ENCODE measurements around the gene ARHGEF4. TPM values are rescaled to one million over a fixed set of nuclear protein-coding genes. Genes with fewer than 3 reads are reported as not detected.

The ARHGEF4 gene
- total and polyA plus RNA-seq, 10 of the 15 experiments (the other 5 are each of a cell fraction or from before 2014, with no cell fraction given) = 0.02 to 0.24 (median 0.16) TPM; not detected in 6

- no peak for TF ChIP-seq IKZF2 (IDR thresholded peaks at IDR 0.05)
- no peak for TF ChIP-seq SRF (IDR thresholded peaks at IDR 0.05; ENCODE audit: low read depth in 2 of 2, low read length in 2 of 2)
- TF ChIP-seq WRNIP1 (IDR thresholded peaks at IDR 0.05; ENCODE audit: borderline replicate concordance, low read depth, low read length) = no peak
- TF ChIP-seq BMI1 (IDR thresholded peaks at IDR 0.05; ENCODE audit: borderline replicate concordance) = no peak
- TF ChIP-seq PML (IDR thresholded peaks at IDR 0.05; ENCODE audit: low read length) = peak; percentile 93
- peak; percentile 44 for TF ChIP-seq SIX5 (IDR thresholded peaks at IDR 0.05; ENCODE audit: low read depth, low read length, severe bottlenecking)
- TF ChIP-seq, protein P1, sequence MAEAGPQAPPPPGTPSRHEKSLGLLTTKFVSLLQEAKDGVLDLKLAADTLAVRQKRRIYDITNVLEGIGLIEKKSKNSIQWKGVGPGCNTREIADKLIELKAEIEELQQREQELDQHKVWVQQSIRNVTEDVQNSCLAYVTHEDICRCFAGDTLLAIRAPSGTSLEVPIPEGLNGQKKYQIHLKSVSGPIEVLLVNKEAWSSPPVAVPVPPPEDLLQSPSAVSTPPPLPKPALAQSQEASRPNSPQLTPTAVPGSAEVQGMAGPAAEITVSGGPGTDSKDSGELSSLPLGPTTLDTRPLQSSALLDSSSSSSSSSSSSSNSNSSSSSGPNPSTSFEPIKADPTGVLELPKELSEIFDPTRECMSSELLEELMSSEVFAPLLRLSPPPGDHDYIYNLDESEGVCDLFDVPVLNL (IDR thresholded peaks at IDR 0.05; ENCODE audit: low read depth, low read length) = no peak
- TF ChIP-seq DPF2 (IDR thresholded peaks at IDR 0.05) = peak; percentile 95
- TF ChIP-seq HDAC6 (IDR thresholded peaks at IDR 0.05; ENCODE audit: unreplicated experiment) = no peak
- peak; percentile 72 to 98; a peak in 2 of 3 replicates for TF ChIP-seq EGR1 (IDR thresholded peaks at IDR 0.05; ENCODE audit: borderline replicate concordance in 1 of 2, low read depth in 2 of 2, low read length in 2 of 2)
- no peak for TF ChIP-seq MEF2B (IDR thresholded peaks at IDR 0.05; ENCODE audit: partially characterized antibody, poor library complexity, severe bottlenecking)
- TF ChIP-seq, protein P2, sequence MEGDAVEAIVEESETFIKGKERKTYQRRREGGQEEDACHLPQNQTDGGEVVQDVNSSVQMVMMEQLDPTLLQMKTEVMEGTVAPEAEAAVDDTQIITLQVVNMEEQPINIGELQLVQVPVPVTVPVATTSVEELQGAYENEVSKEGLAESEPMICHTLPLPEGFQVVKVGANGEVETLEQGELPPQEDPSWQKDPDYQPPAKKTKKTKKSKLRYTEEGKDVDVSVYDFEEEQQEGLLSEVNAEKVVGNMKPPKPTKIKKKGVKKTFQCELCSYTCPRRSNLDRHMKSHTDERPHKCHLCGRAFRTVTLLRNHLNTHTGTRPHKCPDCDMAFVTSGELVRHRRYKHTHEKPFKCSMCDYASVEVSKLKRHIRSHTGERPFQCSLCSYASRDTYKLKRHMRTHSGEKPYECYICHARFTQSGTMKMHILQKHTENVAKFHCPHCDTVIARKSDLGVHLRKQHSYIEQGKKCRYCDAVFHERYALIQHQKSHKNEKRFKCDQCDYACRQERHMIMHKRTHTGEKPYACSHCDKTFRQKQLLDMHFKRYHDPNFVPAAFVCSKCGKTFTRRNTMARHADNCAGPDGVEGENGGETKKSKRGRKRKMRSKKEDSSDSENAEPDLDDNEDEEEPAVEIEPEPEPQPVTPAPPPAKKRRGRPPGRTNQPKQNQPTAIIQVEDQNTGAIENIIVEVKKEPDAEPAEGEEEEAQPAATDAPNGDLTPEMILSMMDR (IDR thresholded peaks at IDR 0.05 in 2 of 3, conservative IDR thresholded peaks at IDR 0.05 in 1 of 3; ENCODE audit: control insufficient read depth in 2 of 3, extremely low read depth in 1 of 3, insufficient read depth in 1 of 3, low read depth in 3 of 3, low read length in 3 of 3) = no peak
- no peak for TF ChIP-seq SP1 (IDR thresholded peaks at IDR 0.05; ENCODE audit: low read depth, low read length)
- TF ChIP-seq ZNF24 (IDR thresholded peaks at IDR 0.05) = peak; percentile 35; the same call in 1 of the 2 replicates
- no peak for TF ChIP-seq NFYB (IDR thresholded peaks at IDR 0.05; ENCODE audit: insufficient read depth, low read depth, low read length)
- no peak for TF ChIP-seq KAT2A (conservative IDR thresholded peaks at IDR 0.05; ENCODE audit: control insufficient read depth, low read depth, low read length)
- TF ChIP-seq POLR2A (IDR thresholded peaks at IDR 0.05; ENCODE audit: low read depth, low read length) = peak; percentile 89
- no peak for TF ChIP-seq EED (IDR thresholded peaks at IDR 0.05; ENCODE audit: low read depth)
- no peak for TF ChIP-seq STAT3 (IDR thresholded peaks at IDR 0.05; ENCODE audit: low read depth, low read length)
- TF ChIP-seq ZZZ3 (IDR thresholded peaks at IDR 0.05; ENCODE audit: control insufficient read depth, insufficient read length, low read depth) = no peak
- TF ChIP-seq, protein P3, sequence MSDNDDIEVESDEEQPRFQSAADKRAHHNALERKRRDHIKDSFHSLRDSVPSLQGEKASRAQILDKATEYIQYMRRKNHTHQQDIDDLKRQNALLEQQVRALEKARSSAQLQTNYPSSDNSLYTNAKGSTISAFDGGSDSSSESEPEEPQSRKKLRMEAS (IDR thresholded peaks at IDR 0.05; ENCODE audit: low read depth, low read length) = peak; percentile 82; the same call in 1 of the 2 replicates
- TF ChIP-seq SMAD1 (IDR thresholded peaks at IDR 0.05; ENCODE audit: low read depth, partially characterized antibody) = no peak
- TF ChIP-seq SMAD5 (IDR thresholded peaks at IDR 0.05; ENCODE audit: low read depth) = no peak
- TF ChIP-seq, protein P4, sequence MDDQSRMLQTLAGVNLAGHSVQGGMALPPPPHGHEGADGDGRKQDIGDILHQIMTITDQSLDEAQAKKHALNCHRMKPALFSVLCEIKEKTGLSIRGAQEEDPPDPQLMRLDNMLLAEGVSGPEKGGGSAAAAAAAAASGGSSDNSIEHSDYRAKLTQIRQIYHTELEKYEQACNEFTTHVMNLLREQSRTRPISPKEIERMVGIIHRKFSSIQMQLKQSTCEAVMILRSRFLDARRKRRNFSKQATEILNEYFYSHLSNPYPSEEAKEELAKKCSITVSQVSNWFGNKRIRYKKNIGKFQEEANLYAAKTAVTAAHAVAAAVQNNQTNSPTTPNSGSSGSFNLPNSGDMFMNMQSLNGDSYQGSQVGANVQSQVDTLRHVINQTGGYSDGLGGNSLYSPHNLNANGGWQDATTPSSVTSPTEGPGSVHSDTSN (IDR thresholded peaks at IDR 0.05; ENCODE audit: insufficient replicate concordance, low read depth, low read length) = no peak
These were observed 256.4 kb downstream of the ARHGEF4 start, which contains the start of gene FAM168B (continued) for GRCh38 chr2:131093006-131093695.
